HTR-8/SVneo (cell line): ENCODE data around the gene ETS2.
A peak's percentile ranks its signal among the peaks of the same experiment; 100 is the strongest.
"Not testable (repeated sequence)": the region's sequence is repeated elsewhere in the genome, so short reads cannot be mapped to it uniquely, and the experiment has no call there.

Source experiments
- DNase-seq: peaks from one replicate; pipeline ENCODE4 v3.0.0; 2011; ENCODE audit warnings: low spot score, mixed read lengths; ENCODE audit not compliant: insufficient read length
- FAIRE-seq: peaks from 2 replicates; lab custom pipeline; 2011; peaks lifted over from hg19 to GRCh38; lab: Jason Lieb, UNC

The ETS2 gene

DNA sequence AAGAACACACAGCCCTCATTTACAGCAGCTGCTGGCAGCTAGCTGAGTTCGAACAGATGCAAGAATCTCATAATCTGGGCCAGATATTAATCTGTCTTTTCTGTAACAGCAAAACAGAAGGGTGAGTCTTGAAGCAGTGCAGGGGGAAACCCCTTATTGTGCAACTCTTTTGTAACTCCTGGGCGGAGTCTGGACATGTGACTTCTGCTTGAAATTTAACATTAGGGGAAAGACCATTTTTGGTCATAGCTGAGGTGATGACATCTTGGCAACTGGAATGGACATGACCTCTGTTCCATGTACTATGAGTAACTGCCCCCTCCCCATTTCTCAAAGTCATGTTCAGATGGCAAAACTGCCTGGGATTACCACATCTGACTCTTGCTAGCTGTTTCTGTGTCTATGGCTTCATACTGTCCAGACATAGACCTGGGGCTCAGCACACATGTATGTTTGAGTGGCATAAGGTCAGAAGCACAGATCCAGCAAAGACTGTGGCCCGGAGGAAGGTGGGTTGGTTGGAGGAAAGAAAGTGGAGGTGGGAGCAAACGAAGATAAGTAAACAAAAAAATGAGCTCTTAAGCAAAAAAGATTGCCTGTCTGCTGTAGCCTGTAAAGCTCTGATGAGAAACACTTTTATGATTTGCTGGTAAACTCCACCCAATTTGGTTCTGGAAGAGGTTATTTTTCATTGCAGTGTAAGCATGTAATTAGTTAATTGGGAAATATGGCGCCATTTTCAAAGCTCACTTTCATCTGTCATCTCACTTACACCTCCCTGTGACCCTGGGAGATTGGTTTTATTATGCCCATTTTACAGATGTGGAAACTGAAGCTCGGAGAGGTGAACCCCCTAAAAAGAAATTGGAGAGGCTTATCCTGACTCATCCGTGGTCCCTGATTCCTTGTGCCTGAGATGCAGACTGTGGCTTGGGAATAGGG lies 26.1 kb downstream of the ETS2 start:
- DNase-seq (peak; percentile 72), FAIRE-seq (peak; percentile 36)

DNA sequence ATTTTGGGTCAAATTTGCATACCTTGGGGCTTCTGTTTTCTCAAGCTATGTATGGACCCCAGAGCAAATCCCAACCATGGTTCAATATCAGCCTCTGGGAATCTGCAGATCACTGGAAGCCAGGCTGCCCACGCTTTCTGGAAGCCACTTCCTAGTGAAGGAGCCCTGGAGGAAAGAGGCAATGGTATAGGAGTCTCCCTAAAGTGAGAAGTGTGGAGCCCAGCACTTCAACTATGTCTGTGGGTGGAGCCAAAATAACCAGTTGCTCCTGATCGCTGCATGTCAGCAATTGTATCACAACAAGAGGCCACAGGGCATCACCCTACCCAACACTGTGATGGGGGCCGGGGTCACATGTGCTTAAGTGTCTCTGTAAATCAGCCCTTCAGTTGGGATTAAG lies 26.9 kb downstream of the ETS2 start:
- no peak for FAIRE-seq
- no peak for DNase-seq

DNA sequence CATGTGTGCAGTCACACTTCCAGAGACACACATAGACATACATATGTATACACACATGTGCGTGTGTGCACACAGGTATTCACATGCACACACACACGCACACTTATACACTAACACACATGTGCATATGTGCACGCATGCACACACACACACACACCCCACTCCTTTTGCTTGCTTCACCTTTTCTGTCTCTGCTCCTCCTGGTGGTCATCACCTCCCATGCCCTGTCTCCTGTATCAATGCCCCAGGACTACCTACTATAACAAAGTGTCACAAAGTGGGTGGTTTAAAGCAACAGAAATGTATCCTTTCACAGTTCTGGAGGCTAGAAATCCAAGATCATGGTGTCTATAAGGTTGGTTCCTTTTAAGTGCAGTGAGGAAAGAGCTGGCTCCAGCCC lies 27.4 kb downstream of the ETS2 start:
- FAIRE-seq: no peak
- no peak for DNase-seq

DNA sequence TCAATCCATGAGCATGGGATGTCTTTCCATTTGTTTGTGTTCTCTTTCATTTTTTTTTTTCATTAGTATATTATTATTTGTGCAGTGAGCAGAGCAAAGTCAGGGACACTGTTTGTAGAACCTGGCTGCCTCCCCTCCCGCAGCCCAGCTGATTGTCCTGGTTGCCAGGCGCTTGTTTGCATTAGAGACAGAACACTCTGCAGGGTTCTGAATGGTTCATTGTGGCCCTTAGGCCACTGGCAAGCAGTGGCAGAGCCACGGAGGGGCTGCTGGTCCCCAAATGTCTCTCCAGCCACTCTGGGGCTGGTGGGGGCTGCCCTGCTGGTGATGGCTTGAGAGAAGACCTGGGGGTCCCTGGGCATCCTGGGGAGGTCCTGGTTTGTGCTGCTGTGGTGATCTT lies 29.0 kb downstream of the ETS2 start:
- FAIRE-seq (no peak), DNase-seq (no peak)

DNA sequence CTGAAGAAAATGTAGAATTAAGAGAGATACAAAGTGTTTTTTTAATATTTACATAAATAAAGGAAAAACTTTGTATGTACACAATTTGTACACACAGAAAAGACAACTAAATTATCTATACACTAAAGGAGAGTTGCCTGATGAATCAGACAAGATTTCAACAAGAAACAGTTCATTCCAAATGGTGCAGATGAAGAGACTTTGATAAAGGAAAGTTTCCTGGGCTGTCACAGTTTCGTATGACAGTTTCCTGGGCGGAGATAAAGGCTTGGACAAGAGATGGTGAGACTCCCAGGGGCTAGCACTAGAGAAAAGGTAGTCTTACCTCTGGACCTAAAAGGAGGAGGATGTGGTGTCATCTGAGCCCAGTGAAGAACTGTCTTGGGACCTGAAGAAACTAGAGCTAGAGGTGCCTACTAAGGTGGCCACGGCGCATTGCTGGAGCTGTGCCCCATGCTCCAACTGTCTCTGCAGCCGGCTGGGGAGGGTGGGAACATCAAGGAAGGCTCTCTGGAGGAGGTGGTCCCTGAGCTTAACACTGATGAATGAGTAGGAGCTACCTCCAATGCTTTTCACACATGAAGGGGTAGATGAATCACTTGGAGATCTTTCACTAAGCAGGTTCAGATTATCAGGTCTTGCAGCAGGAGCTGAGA lies 32.2 kb downstream of the ETS2 start:
- DNase-seq: no peak
- FAIRE-seq: no peak

DNA sequence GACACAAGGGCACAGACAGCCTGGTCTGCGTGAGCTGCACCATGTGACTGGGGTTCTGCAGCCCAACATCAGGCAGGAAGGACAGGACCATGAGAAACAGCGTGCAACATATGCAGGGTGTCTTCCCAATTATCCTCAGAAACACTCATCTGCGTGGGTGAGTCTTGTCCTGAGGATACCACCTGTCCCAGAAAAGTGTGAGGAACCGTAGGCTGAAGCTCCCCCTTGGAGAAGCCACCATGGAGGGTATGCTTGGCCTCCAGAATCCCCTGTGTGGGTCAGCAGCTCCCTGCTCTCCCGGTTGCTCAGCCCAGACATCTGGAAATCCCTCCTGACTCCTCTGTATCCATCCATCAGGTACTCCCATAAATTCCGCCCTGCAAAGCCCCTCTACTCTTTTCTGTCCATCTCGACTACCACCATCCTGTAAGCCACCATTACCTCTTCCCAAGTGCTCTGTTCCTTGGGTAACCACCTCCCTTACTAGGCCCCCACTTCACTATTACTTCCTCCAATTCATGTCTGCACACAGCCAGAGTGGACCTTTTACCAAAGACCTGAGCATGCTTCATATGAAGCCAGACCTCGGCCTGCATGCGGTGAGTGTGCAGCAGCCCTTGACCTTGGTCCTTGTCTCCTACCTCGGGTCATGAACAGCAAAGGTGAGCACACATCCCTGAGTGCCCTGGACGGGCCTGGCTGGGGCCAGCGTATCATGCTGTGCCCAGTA lies 33.0 kb downstream of the ETS2 start:
- no peak for FAIRE-seq

DNA sequence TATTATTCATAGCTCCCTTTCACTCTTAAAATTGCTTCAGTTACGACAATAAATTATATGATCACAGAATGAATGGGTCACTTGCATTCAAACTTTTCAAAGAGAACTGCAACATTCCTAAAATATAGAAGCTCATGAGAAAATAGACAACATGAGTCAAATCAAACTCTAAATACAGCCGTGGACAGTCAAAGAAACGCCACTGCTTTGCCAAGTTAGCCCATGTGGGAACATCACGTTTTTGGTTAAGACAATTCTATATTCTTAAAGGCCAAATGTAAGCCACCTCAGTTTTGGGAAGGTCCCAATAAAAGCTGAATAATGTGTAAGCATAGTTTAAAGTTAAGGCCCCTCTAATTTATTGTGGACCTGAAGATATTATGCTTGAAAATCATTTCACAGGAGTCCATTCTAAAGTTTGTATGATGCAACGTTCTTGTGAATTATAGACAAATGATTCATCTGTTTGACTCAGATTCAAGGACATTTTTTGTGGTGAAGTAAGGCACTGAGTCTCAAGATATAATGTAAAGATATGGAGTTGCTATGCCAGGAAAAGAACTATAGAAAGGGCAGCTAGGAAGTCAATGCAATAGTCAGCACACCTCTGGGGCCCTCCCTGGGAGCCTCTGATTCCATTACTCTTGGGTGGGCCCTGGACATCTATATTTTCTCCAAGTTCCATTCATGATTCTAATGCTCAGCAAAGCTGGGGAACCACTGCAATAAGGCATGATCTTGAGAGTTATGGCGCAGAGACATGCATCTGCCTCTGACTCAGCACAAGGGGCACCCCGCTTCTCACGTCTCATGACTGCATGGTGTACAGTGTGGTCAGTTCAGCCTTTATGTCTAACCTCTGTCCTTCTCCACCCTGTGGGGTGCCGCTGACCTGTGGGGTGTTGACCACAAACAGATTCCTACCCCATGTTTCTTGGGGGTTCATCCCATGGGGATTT lies 33.9 kb downstream of the ETS2 start:
- FAIRE-seq (peak; percentile 51), DNase-seq (peak; percentile 60)

More for the DNA sequence above, 33.0 kb downstream of the ETS2 start:
- no peak for DNase-seq

DNA sequence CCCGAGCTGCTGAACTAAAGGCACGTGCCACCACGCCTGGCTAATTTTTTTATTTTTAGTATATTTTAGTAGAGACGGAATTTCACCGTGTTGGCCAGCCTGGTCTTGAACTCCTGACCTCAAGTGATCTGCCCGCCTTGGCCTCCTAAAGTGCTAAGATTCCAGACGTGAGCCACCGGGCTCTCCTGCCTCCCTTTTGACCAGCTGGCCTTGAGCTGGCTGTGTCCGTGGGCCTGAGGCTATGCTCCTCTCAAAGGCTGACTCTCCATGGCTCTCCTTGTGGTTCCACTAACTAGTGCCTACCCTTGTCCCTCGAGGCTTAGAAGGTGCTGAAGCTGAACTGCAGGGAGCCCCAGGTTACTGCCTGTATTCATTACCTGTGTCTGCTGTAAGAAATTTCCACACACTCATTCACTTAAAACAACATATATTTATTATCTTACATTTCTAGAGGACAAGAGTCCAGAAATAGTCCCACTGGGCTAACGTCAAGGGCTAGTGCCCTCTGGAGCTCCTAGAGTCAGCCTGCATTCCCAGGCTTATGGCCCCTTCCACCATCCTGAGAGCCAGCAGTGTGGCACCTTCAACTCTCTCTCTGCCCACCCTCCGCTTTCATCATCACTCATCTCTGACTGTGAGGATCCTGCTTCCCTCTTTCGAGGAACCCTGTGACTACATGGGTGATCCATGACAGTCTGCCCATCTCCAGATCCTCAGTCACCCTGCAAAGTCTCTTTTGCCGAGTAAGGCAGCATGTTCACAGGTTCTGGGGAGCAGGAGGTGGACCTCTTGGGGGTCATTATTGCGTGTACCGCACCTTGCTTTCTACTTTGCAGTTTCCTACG lies 34.9 kb downstream of the ETS2 start:
- DNase-seq: no peak
- no peak for FAIRE-seq

DNA sequence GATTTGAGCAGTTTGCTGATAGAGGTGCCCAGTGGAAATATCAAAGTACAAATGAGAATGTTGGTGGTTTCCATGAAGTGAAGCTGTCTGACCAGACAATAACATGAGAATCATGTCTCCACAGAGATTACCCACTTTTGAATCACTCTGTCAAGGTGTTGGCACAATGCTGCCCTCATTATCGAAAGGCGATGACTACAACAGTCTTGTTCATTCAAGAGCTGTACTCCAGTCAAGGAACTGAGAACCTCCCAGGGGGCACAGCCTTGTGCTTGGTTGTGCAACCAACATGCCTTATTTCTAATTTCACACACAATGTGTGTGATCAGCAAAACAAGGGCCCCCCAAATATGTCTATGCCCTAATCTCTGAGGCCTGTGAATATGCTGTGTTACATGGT lies 35.7 kb downstream of the ETS2 start:
- FAIRE-seq (no peak), DNase-seq (no peak)

DNA sequence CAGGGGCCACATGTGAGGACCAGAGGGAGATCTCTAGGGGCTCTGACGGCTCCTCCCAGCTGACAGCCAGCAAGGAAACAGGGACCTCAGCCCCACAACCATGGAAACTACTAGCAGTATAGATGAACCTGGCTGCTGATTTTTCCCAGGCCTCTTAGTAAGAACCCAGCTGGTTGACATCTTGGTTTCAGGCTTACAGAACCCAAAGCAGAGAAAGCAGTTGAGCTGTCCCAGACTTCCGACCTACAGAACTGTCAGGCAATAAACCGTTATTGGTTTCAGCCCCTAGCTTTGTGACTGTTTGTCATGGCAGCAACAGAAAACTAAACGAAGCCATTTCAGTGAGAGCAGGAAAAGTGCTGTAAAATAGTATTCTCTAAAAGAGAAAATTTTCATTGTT lies 36.4 kb downstream of the ETS2 start:
- DNase-seq: no peak

DNA sequence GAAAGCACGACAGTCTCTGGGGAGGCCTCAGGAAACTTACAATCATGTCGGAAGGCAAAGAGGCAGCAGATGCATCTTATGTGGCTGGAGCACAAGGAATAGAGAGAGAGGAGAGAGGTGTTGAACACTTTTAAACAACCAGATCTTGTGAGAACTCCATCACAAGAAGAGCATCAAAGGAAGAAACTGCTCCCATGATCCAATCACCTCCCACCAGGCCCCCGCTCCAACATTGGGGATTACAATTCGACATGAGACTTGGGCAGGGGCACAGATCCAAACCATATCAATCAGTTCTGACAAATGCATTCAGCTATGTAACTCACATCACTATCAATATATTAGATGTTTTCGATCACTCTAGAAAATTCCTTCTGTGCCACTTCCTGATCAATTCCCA lies 37.6 kb downstream of the ETS2 start:
- DNase-seq (no peak), FAIRE-seq (no peak)

More for the DNA sequence above, 36.4 kb downstream of the ETS2 start:
- FAIRE-seq: no peak

DNA sequence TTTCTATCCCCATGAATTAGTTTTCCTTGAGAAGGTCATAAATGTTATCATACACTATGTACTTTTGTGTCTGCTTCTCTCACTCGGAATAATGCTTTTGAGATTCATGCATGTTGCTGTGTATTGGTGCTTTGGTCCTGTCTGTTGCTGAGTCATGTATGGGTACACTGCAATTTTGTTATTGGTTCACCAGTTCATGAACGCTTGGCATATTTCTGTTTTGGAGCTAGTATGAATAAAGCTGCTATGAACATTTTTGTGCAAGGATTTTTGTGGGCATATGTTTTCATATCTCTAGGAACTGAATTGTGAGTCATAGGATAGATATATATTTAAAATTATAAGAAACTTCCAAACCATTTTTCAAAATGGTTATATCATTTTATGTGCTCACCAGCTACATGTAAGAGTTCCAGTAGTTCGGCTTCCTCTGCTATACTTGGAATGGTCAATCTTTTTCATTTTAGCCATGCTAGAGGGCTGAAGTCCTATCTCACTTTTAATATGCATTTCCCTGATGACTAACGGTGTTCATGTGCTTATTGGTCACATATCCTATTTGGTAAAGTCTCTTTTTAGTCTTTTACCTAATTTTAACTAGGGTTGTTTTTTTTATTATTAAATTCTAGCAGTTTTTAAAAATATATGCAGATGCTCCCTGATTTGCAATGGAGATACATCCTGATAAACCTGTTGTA lies 38.2 kb downstream of the ETS2 start:
- DNase-seq: no peak
- FAIRE-seq: no peak

DNA sequence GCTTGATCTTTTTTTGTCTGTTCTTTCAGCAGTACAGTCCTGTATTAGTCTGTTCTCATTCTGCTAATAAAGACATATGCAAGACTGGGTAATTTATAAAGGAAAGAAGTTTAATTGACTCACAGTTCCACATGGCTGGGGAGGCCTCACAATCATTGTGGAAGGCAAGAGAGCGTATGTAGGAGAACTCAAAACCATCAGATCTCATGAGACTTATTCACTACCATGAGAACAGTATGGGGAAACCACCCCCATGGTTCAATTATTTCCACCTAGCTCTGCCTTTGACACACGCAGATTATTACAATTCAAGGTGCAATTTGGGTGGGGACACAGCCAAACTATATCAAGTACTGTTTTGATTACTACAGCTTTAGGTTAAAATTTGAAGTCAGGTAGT lies 39.6 kb downstream of the ETS2 start:
- not testable (repeated sequence) for FAIRE-seq, DNase-seq

DNA sequence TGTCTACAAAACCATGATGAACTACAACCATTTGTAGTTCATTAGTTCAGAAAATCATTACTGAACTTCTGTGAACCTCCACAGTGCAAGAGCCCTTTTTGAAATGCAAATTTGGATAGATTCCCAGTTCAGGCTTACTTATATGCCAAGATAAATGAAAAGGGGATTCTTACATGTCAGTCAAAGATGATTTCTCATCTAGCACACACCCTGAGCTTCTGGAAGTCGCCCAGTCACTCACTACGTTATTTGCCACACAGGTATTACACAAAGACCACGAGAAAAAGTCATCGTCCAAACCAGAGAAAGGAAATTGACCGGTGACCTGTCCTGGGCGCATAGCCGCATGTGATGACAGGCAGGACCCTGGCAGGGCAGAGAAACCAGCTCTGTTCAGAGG lies 41.8 kb downstream of the ETS2 start:
- no peak for FAIRE-seq

DNA sequence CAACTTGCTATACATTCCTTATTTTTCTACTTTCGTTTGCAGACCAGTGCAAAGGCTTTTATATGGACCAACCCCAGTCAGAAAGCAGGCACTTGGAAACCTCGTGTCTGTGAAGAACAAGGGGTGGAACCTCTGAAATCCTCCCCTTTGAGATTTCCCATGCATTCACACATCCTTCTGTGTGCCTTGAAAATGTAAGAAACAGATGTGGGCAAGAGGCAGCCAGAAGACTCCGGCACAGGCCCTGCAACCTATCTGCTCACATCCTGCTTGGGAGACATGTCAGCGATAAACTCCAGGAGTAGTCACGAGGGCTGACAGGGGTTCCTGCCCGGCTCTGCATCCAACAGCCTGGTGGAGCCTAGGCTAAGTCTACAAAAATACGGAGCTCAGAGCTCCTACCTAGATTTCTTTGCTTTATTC lies 42.5 kb downstream of the ETS2 start:
- no peak for DNase-seq
- FAIRE-seq: no peak

More for the DNA sequence above, 41.8 kb downstream of the ETS2 start:
- no peak for DNase-seq

DNA sequence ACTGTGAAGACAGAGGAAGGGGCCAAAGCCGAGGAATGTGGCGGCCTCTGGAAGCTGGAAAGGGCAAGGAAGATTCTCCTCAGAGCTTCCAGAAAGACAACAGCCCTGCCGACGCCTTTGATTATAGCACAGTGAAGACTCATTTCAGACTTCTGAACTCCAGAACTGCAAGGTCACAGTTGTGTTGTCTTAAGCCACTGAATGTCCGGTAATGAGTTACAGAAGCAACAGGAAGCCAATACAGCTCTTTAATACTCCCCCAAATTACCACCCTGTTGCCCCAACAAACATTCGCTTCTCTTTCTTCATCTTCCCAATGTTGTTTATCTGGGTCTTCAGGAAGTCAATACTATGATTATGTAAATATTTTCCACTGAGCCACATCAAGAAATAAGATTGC lies 44.0 kb downstream of the ETS2 start:
- FAIRE-seq (no peak), DNase-seq (no peak)

DNA sequence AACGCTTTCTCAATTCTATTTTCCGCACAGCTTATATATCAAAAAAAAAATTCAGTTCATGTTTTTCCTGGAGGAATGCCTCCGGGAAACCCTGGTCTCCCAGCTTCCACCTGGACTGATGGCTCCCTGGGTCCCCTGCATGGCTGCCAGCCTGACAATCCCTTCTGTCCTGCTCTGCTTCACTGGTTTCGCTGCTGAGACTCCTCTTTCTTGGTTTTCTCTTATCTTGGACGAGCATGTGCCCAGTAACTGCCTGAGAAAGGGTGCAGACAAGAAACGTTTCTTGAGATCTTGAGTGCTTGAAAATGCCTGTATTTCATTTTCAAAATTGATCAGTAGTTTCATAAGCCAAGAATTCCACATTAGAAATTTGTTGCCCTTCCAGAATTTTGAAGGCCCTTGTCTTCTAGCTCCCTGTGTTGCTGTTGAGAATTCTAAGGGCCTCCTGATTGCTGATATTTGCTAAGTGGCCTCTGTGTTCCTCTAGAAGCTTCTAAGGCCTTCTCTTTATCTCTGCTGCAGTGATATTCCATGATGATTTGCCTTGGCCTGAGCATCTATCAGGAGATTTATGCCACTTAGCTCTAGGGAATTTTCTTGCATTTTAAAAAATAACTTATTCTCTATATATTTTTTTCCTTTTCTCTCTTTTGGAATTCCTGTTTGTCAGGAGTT lies 44.7 kb downstream of the ETS2 start:
- no peak for DNase-seq
- no peak for FAIRE-seq

DNA sequence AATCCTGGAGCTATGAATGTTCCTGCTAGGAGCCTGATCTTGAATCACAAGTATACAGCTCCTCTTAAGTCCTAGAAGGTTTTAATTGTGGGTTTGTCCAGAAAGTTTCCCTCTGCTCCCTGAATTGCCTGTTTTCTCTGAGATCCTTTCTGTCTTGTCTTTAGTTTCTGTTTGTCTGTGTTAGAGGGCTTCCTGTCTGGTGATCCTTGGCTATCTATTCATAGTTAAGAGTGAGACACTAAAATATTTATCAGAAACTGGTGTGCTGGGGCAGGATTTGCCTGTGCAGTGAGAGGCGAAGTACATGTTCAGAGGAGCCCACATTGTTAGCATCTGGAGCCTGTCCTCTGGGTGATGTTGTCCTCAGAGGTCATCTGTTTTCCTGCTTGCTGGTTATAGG lies 45.4 kb downstream of the ETS2 start:
- FAIRE-seq: no peak
- DNase-seq: no peak
